HG03457 (cell line): ENCODE results near the gene CPNE4.

Source experiments
- ATAC-seq: cut with Tn5 transposase; IDR thresholded peaks from one replicate; pipeline ENCODE4 v1.9.1; 2021; ENCODE audit warnings: moderate number of reproducible peaks; ENCODE audit not compliant: unreplicated experiment

The CPNE4 gene

GRCh38 chr3:132017137-132017536 is 17.7 kb downstream of the CPNE4 start:
- ATAC-seq, result no peak

GRCh38 chr3:132016061-132017041 is 18.5 kb downstream of the CPNE4 start:
- ATAC-seq, result no peak

- no peak for ATAC-seq
These were observed 20.7 kb downstream of the CPNE4 start for GRCh38 chr3:132014105-132014504.

GRCh38 chr3:132009241-132009640 is 25.6 kb downstream of the CPNE4 start:
- ATAC-seq, result no peak

- ATAC-seq, result no peak
These were observed 26.0 kb downstream of the CPNE4 start for GRCh38 chr3:132008837-132009236.

GRCh38 chr3:132007617-132008016 is 27.2 kb downstream of the CPNE4 start:
- no peak for ATAC-seq

- no peak for ATAC-seq
These were observed 28.1 kb downstream of the CPNE4 start for GRCh38 chr3:132006605-132007204.

GRCh38 chr3:132004571-132004970 is 30.2 kb downstream of the CPNE4 start:
- no peak for ATAC-seq

- no peak for ATAC-seq
These were observed 31.1 kb downstream of the CPNE4 start for GRCh38 chr3:132003685-132004084.

- ATAC-seq, result no peak
These were observed 32.8 kb downstream of the CPNE4 start for GRCh38 chr3:132001999-132002398.

GRCh38 chr3:132001036-132001435 is 33.8 kb downstream of the CPNE4 start:
- no peak for ATAC-seq

GRCh38 chr3:131998027-131998426 is 36.8 kb downstream of the CPNE4 start:
- no peak for ATAC-seq

GRCh38 chr3:131995891-131996290 is 38.9 kb downstream of the CPNE4 start:
- no peak for ATAC-seq

- no peak for ATAC-seq
These were observed 45.5 kb downstream of the CPNE4 start for GRCh38 chr3:131989318-131989717.

- ATAC-seq, result no peak
These were observed 46.6 kb downstream of the CPNE4 start for GRCh38 chr3:131988209-131988608.

GRCh38 chr3:131983689-131984088 is 51.1 kb downstream of the CPNE4 start:
- ATAC-seq, result no peak

GRCh38 chr3:131981323-131981722 is 53.5 kb downstream of the CPNE4 start:
- ATAC-seq, result no peak

GRCh38 chr3:131976448-131976847 is 58.4 kb downstream of the CPNE4 start:
- ATAC-seq, result no peak

GRCh38 chr3:131975047-131975446 is 59.8 kb downstream of the CPNE4 start:
- ATAC-seq, result no peak

GRCh38 chr3:131973731-131974130 is 61.1 kb downstream of the CPNE4 start:
- ATAC-seq, result no peak

GRCh38 chr3:131972550-131972949 is 62.3 kb downstream of the CPNE4 start:
- no peak for ATAC-seq

- no peak for ATAC-seq
These were observed 62.7 kb downstream of the CPNE4 start for GRCh38 chr3:131972091-131972490.
